K562 (cell line): ENCODE results near the gene FOXL3. TPM values are rescaled to one million over a fixed set of nuclear protein-coding genes. Genes with fewer than 3 reads are reported as not detected.

Experiments
- ATAC-seq: fragments of 200-7000 bp; cut with Tn5 transposase; 3 replicates; pipeline ENCODE4 v1.9.1; 2020; ENCODE audit warnings: moderate library complexity
- BruUV-seq: library from RNA; stranded (reverse); fragments of 400-500 nt; replicated peaks from 2 replicates; lab custom pipeline; 2021; lab: Mats Ljungman, UMichigan
- CTCF ChIA-PET: fragments of 300-600 bp; formaldehyde crosslinking; extraction: SDS; loops from one replicate; lab custom pipeline; 2021; ENCODE audit warnings: low intra/inter-chr PET ratio; lab: Yijun Ruan, JAX
- POLR2A ChIA-PET: fragments of 300-600, 350-650 bp; sonication (Branson Sonifier 250); formaldehyde crosslinking; extraction: SDS; loops from one replicate; lab custom pipeline; 2021; ENCODE audit warnings: antibody characterized with exemption, inconsistent platforms; lab: Yijun Ruan, JAX
- DNase-seq, 4 experiments: peaks; one replicate each; pipeline versions ENCODE4 v3.0.0 to v3.0.0-alpha.2; 2011 to 2018; ENCODE audit warnings: low spot score in 3 of 4, mixed read lengths in 3 of 4; ENCODE audit errors: extremely low read depth in 1 of 4
- FAIRE-seq: peaks from 2 replicates; lab custom pipeline; 2011; peaks lifted over from hg19 to GRCh38; lab: Jason Lieb, UNC
- H2AFZ ChIP-seq: 2 replicates; pipeline ENCODE4 v1.6.0; 2011; ENCODE audit warnings: low read depth, low read length, control low read depth, inconsistent platforms
- H3K27ac ChIP-seq: fragments of 200-600 bp; 3 replicates; pipeline ENCODE4 v1.8.0; 2011; ENCODE audit warnings: low read depth, mild to moderate bottlenecking, control low read depth, inconsistent platforms, low read length, moderate library complexity, mixed read lengths; ENCODE audit errors: extremely low read depth
- H3K27me3 ChIP-seq, 2 experiments: fragments of 300-600 bp in 1 of 2; 2 replicates in 1 of 2; 3 replicates in 1 of 2; pipeline versions ENCODE4 v1.6.0 to v1.8.0; 2011; ENCODE audit warnings: inconsistent platforms in 2 of 2, low read length in 2 of 2, mild to moderate bottlenecking in 1 of 2, mixed read lengths in 1 of 2, moderate library complexity in 1 of 2; ENCODE audit not compliant: control insufficient read depth in 2 of 2, insufficient read depth in 2 of 2
- H3K36me3 ChIP-seq: fragments of 300-600 bp; 3 replicates; pipeline ENCODE4 v1.8.0; 2011; ENCODE audit warnings: mild to moderate bottlenecking, low read length, inconsistent platforms; ENCODE audit not compliant: control insufficient read depth, insufficient read depth
- H3K4me1 ChIP-seq, 2 experiments: fragments of 200-600 bp in 1 of 2; replicated peaks in 1 of 2; 2 replicates in 1 of 2; 3 replicates in 1 of 2; pipeline versions ENCODE4 v1.5.1 to v1.8.0; 2011; ENCODE audit warnings: inconsistent platforms in 2 of 2, low read length in 2 of 2, mild to moderate bottlenecking in 1 of 2, mixed read lengths in 1 of 2, moderate library complexity in 1 of 2; ENCODE audit not compliant: control insufficient read depth in 2 of 2, insufficient read depth in 2 of 2
- H3K4me2 ChIP-seq: 2 replicates; pipeline ENCODE4 v1.6.1; 2011; ENCODE audit warnings: low read length, control low read depth, inconsistent platforms, mixed read lengths; ENCODE audit not compliant: insufficient read depth
- H3K4me3 ChIP-seq: fragments of 200-600 bp; sonication (generic), shearing (Covaris generic); 2 replicates; pipeline ENCODE4 v1.5.1; 2016; ENCODE audit warnings: control low read depth, inconsistent platforms
- H3K79me2 ChIP-seq: fragments of 200-600 bp; 3 replicates; pipeline ENCODE4 v1.8.0; 2011; ENCODE audit warnings: low read length, inconsistent platforms; ENCODE audit not compliant: control insufficient read depth, insufficient read depth
- H3K9ac ChIP-seq, 2 experiments: 2 replicates each; pipeline versions ENCODE4 v1.6.0 to v1.6.1; 2011; ENCODE audit warnings: low read depth in 2 of 2, low read length in 2 of 2, control low read depth in 1 of 2, inconsistent platforms in 1 of 2, mild to moderate bottlenecking in 1 of 2, mixed read lengths in 1 of 2; ENCODE audit not compliant: insufficient read depth in 1 of 2
- H3K9me1 ChIP-seq: one replicate; pipeline ENCODE4 v1.6.0; 2011; ENCODE audit warnings: inconsistent platforms, mild to moderate bottlenecking, low read length, moderate library complexity; ENCODE audit not compliant: control insufficient read depth, insufficient read depth
- H3K9me3 ChIP-seq: replicated peaks from 2 replicates; pipeline ENCODE4 v1.5.1; 2011; ENCODE audit warnings: low read depth, low read length, inconsistent platforms; ENCODE audit not compliant: control insufficient read depth, insufficient read depth
- H4K20me1 ChIP-seq: replicated peaks from 2 replicates; pipeline ENCODE4 v1.6.1; 2011; ENCODE audit warnings: low read length, inconsistent platforms, mixed read lengths; ENCODE audit not compliant: control insufficient read depth, insufficient read depth
- CBFA2T2 ChIP-seq: fragments of 450-650 bp; conservative IDR thresholded peaks from 2 replicates; pipeline ENCODE4 v1.6.1; 2017; ENCODE audit warnings: mild to moderate bottlenecking
- CBFB ChIP-seq: sonication (generic); formaldehyde crosslinking; IDR thresholded peaks from 2 replicates; pipeline ENCODE4 v1.4.0; 2020; ENCODE audit warnings: mild to moderate bottlenecking, missing genetic modification reagents
- CEBPB ChIP-seq: fragments of 450-650 bp; IDR thresholded peaks from 2 replicates; pipeline ENCODE4 v1.6.1; 2016; ENCODE audit warnings: missing genetic modification characterization, missing compliant biosample characterization
- ELF2 ChIP-seq: fragments of 250-450 bp; sonication (Bioruptor Pico); IDR thresholded peaks from 2 replicates; pipeline ENCODE4 v1.5.0; 2021; ENCODE audit warnings: mild to moderate bottlenecking
- HNRNPH1 ChIP-seq: fragments of 200-400 bp; formaldehyde crosslinking; optimal IDR thresholded peaks from 2 replicates; pipeline ENCODE3; 2017; ENCODE audit warnings: low read depth, mild to moderate bottlenecking, low read length, moderate library complexity
- NELFE ChIP-seq: IDR thresholded peaks from 2 replicates; pipeline ENCODE4 v1.6.1; 2011; ENCODE audit warnings: mild to moderate bottlenecking; ENCODE audit not compliant: insufficient read depth, insufficient read length
- NONO ChIP-seq, 2 experiments: fragments of 200-400 bp in 1 of 2; fragments of 450-650 bp in 1 of 2; formaldehyde crosslinking in 1 of 2; IDR thresholded peaks; 2 replicates each; pipeline ENCODE4 v1.6.1; 2017; ENCODE audit warnings: low read depth in 2 of 2, mild to moderate bottlenecking in 2 of 2, moderate library complexity in 2 of 2, low read length in 1 of 2
- SIN3A ChIP-seq, 2 experiments: fragments of 150-350 bp in 1 of 2; IDR thresholded peaks; 2 replicates each; pipeline ENCODE4 v1.6.1; 2011 to 2016; ENCODE audit warnings: borderline replicate concordance in 2 of 2, low read depth in 2 of 2, low read length in 2 of 2, mild to moderate bottlenecking in 2 of 2, moderate library complexity in 2 of 2; ENCODE audit not compliant: control insufficient read depth in 1 of 2
- SOX6 ChIP-seq: fragments of 450-650 bp; IDR thresholded peaks from 2 replicates; pipeline ENCODE4 v1.6.1; 2014; ENCODE audit warnings: mild to moderate bottlenecking
- TFE3 ChIP-seq: fragments of 450-650 bp; formaldehyde crosslinking; IDR thresholded peaks from 2 replicates; pipeline ENCODE4 v1.4.0; 2020; ENCODE audit warnings: mild to moderate bottlenecking, mixed read lengths
- ZNF316 ChIP-seq: fragments of 450-650 bp; IDR thresholded peaks from 2 replicates; pipeline ENCODE4 v1.6.1; 2016
- WGBS: fragments of 100-300 bp; shearing (Covaris generic); methylation state at CpG from one replicate; pipeline ENCODE4 v1.1.6; 2016; ENCODE audit warnings: low coverage, mixed read lengths; ENCODE audit not compliant: insufficient coverage; ENCODE audit errors: missing lambda C conversion rate; 5-methylcytosine and 5-hydroxymethylcytosine counted together
- in situ Hi-C: fragments of 300-500 bp; cut with MboI; formaldehyde crosslinking; loops from 4 replicates; pipeline ENCODE4 v1.15.0; 2018; ENCODE audit warnings: inconsistent platforms, mixed read lengths
- intact Hi-C: fragments of 100-400 bp; cut with micrococcal nuclease; formaldehyde crosslinking; loops from 2 replicates; pipeline ENCODE4 v1.14.2; 2022
- polyA plus RNA-seq, 8 experiments: library from polyadenylated mRNA; depleted of rRNA in 4 of 8; stranded (reverse) in 5 of 8; unstranded in 3 of 8; fragments of >200 nt; fragmentation: Nextera tagmentation in 2 of 8; fragmentation: Illumina TruSeq in 1 of 8; extraction: Ambion mirVana in 2 of 8; extraction: Trizol in 1 of 8; gene quantifications; 2 replicates each; pipeline versions ENCODE4 v1.2.1 to v1.2.3, GENCODE V29; 2011 to 2014; ENCODE audit warnings: inconsistent platforms in 1 of 8, missing spikeins in 1 of 8
- total RNA-seq, 7 experiments: library from RNA; depleted of rRNA in 6 of 7; stranded (reverse); fragments of >200 nt in 6 of 7; fragmentation: Illumina TruSeq in 2 of 7; extraction: Trizol in 2 of 7; gene quantifications; 2 replicates each; pipeline versions ENCODE4 v1.2.1 to v1.2.3, GENCODE V29; 2011 to 2021; ENCODE audit warnings: low replicate concordance in 1 of 7
- TF ChIP-seq, protein P1 (sequence below): sonication (generic); formaldehyde crosslinking; IDR thresholded peaks from 2 replicates; pipeline ENCODE4 v1.8.1; 2022; ENCODE audit warnings: missing genetic modification reagents
- TF ChIP-seq, protein P2 (sequence below): IDR thresholded peaks from 3 replicates; pipeline ENCODE4 v1.6.1; 2011; ENCODE audit warnings: borderline replicate concordance, mild to moderate bottlenecking; ENCODE audit not compliant: insufficient read length, insufficient read depth
- TF ChIP-seq, protein P3 (sequence below): fragments of 450-650 bp; IDR thresholded peaks from 2 replicates; pipeline ENCODE4 v1.6.1; 2018; ENCODE audit not compliant: partially characterized antibody

Gene FOXL3
- total and polyA plus RNA-seq, 9 of the 15 experiments (the other 6 are each of a cell fraction or from before 2014, with no cell fraction given): not detected

GRCh38 chr7:301291-302053, 11.5 kb downstream of the FOXL3 start:
- in situ Hi-C loops: no loop called here
- H3K9me1 ChIP-seq: peaks cover 4% of the 10 kb centered on the region
- no peak overlapping the region for H2AFZ ChIP-seq
- no peaks in the 10 kb centered on the region for H3K79me2 ChIP-seq
- H3K9ac ChIP-seq: no peak overlapping the region
- intact Hi-C loops: no loop called here
- ChIA-PET POLR2A (interaction anchor here (0.7 to 1.0 kb wide), 2 partner anchors 9 to 22 kb away, joined by 3 to 4 read pairs; no protein-coding TSS in a partner anchor), CTCF (no interaction called here)
- peaks cover 12% of the 10 kb centered on the region for H4K20me1 ChIP-seq
- H3K4me3 ChIP-seq: no peak overlapping the region
- no TSS peak for BruUV-seq
- peaks cover 3% of the 10 kb centered on the region; the same call in 1 of the 2 replicates for H3K9me3 ChIP-seq
- no peaks in the 10 kb centered on the region; a peak in 1 of 5 replicates for H3K4me1 ChIP-seq
- H3K4me2 ChIP-seq: no peak overlapping the region
- H3K36me3 ChIP-seq: no peaks in the 10 kb centered on the region
- H3K27me3 ChIP-seq: peaks cover 22 to 87% of the 10 kb centered on the region in 2 experiments
- DNase-seq (no peak), FAIRE-seq (no peak), ATAC-seq (no peak)
- no peak overlapping the region for H3K27ac ChIP-seq
- WGBS: 3% methylated on average over 33 of the region's 34 CpGs
- no peak for TF ChIP-seq NONO (IDR thresholded peaks at IDR 0.05; ENCODE audit: low read depth in 2 of 2, low read length in 1 of 2)
- no peak for TF ChIP-seq ZNF316
- TF ChIP-seq CBFA2T2: no peak
- TF ChIP-seq CBFB: no peak
- TF ChIP-seq, protein P1, sequence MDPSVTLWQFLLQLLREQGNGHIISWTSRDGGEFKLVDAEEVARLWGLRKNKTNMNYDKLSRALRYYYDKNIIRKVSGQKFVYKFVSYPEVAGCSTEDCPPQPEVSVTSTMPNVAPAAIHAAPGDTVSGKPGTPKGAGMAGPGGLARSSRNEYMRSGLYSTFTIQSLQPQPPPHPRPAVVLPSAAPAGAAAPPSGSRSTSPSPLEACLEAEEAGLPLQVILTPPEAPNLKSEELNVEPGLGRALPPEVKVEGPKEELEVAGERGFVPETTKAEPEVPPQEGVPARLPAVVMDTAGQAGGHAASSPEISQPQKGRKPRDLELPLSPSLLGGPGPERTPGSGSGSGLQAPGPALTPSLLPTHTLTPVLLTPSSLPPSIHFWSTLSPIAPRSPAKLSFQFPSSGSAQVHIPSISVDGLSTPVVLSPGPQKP (CRISPR knock-in tag): no peak
- no peak for TF ChIP-seq TFE3 (CRISPR knock-in tag)
- TF ChIP-seq, protein P2, sequence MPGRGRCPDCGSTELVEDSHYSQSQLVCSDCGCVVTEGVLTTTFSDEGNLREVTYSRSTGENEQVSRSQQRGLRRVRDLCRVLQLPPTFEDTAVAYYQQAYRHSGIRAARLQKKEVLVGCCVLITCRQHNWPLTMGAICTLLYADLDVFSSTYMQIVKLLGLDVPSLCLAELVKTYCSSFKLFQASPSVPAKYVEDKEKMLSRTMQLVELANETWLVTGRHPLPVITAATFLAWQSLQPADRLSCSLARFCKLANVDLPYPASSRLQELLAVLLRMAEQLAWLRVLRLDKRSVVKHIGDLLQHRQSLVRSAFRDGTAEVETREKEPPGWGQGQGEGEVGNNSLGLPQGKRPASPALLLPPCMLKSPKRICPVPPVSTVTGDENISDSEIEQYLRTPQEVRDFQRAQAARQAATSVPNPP: no peak
- TF ChIP-seq ELF2 (CRISPR knock-in tag): no peak
- TF ChIP-seq, protein P3, sequence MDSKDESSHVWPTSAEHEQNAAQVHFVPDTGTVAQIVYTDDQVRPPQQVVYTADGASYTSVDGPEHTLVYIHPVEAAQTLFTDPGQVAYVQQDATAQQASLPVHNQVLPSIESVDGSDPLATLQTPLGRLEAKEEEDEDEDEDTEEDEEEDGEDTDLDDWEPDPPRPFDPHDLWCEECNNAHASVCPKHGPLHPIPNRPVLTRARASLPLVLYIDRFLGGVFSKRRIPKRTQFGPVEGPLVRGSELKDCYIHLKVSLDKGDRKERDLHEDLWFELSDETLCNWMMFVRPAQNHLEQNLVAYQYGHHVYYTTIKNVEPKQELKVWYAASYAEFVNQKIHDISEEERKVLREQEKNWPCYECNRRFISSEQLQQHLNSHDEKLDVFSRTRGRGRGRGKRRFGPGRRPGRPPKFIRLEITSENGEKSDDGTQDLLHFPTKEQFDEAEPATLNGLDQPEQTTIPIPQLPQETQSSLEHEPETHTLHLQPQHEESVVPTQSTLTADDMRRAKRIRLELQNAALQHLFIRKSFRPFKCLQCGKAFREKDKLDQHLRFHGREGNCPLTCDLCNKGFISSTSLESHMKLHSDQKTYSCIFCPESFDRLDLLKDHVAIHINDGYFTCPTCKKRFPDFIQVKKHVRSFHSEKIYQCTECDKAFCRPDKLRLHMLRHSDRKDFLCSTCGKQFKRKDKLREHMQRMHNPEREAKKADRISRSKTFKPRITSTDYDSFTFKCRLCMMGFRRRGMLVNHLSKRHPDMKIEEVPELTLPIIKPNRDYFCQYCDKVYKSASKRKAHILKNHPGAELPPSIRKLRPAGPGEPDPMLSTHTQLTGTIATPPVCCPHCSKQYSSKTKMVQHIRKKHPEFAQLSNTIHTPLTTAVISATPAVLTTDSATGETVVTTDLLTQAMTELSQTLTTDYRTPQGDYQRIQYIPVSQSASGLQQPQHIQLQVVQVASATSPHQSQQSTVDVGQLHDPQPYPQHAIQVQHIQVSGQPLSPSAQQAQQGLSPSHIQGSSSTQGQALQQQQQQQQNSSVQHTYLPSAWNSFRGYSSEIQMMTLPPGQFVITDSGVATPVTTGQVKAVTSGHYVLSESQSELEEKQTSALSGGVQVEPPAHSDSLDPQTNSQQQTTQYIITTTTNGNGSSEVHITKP: no peak
- TF ChIP-seq NELFE: no peak
- TF ChIP-seq SOX6: no peak
- no peak for TF ChIP-seq HNRNPH1
- TF ChIP-seq CEBPB (tag): no peak
- no peak for TF ChIP-seq SIN3A (IDR thresholded peaks at IDR 0.05; ENCODE audit: borderline replicate concordance in 2 of 2, control insufficient read depth in 1 of 2, low read depth in 2 of 2, low read length in 2 of 2)
